SIG-M5 treated with dmso at 0.1 percent for 504 hours (cell line): ENCODE results near the gene TBX6.
A peak's percentile ranks its signal among the peaks of the same experiment; 100 is the strongest.
"Not testable (repeated sequence)": the region's sequence is repeated elsewhere in the genome, so short reads cannot be mapped to it uniquely, and the experiment has no call there.

Experiments used
- DNase-seq: peaks from one replicate; lab custom pipeline; 2025; ENCODE audit not compliant: unreplicated experiment; lab: John Stamatoyannopoulos, UW

TBX6 gene, protein sequence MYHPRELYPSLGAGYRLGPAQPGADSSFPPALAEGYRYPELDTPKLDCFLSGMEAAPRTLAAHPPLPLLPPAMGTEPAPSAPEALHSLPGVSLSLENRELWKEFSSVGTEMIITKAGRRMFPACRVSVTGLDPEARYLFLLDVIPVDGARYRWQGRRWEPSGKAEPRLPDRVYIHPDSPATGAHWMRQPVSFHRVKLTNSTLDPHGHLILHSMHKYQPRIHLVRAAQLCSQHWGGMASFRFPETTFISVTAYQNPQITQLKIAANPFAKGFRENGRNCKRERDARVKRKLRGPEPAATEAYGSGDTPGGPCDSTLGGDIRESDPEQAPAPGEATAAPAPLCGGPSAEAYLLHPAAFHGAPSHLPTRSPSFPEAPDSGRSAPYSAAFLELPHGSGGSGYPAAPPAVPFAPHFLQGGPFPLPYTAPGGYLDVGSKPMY

DNA sequence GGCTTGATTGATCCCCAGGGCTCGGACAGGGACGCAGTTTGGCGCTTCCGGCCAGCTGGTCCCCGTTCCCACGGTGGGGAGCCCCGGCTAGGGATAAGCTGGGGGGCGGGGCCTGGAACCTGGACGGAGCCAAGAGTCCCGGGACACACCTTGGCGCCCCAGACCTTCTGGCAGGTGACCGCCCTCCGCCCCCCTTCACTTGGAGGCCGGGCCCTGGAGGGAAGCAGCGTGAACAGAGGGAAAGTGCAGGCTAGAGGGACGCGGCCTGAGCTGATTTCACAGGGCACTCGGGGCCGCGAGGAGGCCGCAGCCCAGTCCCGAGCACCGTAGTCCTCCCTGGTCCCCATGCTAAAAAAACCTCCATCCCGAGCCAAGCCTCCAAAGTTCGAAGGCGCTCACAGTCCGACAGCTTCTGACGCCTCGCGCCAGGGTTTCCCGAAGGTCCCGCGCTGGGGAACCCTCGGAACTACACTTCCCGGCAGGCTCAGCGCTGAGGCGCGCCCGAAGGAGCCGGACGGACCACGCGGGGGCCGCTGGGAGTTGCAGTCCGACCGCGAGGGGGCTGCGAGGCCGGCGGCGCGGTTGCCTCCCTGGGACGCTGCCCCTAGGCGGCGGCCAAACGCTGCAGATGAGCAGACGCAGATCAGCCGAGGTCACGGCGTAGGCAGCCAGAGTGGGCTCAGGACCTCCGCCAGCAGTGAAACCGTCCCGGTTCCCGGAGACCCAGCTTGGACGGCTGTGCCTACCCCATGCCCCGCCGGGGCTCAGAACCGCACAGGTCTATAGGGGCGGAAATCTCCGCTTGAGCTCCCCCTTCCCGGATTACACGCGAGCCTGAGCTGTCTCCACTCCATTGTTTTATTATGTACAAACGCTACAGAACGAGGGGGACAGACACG lies at the start of gene TBX6:
Gene TBX6 (minus strand): TSS at position 451 of the 899 bp plus-strand sequence. CDS start 731 bp downstream, outside the sequence.
- DNase-seq, result peak; percentile 89

DNA sequence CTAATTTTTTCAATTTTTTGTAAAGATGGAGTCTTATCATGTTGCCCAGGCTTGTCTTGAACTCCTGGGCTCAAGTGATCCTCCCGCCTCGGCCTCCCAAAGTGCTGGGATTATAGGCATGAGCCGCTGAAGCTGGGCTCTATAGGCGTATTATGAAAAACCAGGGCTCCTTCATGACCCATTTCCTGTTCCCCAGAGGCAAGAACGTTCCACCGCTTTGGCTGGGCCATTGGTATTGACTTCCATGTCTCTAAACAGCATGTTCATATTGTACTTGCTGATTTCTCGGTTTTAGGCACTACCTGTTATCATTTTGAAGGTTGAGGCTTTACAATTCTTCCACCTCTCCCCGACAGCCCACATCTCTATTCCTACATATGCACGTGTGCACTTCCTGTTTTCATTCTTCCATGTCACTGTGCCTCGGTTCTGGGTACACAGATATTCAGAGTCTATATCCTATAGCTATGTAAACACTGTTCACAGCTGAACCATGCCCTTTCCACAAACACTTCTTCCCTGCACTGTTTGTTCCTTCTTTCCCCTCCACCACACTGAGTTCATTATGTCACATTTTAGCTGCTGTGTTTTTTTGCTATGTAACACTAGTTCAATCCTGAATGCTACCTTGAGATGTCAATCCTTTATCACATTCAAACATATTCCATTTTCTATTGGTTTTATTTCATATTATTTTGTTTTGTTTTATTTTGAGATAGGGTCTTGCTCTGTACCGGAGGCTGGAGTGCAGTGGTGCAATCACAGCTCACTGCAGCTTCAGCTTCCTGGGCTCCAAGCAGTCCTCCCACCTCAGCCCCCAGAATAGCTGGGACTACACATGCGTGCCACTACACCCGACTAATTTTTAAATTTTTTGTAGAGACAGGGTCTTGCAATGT lies 48.1 kb upstream of the TBX6 start:
- peak; percentile 37 for DNase-seq

DNA sequence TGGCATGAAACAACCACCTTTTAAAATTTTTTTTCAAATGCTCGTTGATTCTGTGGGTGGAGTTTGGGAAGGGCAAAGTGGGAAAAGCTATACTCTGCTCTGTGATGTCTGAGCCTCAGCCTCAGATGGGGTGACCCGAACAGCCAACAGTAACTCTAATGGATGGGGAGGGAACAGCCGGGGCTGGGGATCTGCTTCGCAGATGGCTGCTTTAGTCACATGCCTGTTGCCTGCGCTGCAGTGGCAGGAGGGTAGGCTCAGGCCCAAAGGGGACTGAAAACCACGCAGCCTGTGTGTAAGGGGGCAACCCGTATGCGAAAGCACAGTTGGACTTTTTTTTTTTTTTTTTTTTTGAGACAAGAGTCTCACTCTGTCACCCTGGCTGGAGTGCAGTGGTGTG lies 46.2 kb upstream of the TBX6 start:
- DNase-seq, result no peak

DNA sequence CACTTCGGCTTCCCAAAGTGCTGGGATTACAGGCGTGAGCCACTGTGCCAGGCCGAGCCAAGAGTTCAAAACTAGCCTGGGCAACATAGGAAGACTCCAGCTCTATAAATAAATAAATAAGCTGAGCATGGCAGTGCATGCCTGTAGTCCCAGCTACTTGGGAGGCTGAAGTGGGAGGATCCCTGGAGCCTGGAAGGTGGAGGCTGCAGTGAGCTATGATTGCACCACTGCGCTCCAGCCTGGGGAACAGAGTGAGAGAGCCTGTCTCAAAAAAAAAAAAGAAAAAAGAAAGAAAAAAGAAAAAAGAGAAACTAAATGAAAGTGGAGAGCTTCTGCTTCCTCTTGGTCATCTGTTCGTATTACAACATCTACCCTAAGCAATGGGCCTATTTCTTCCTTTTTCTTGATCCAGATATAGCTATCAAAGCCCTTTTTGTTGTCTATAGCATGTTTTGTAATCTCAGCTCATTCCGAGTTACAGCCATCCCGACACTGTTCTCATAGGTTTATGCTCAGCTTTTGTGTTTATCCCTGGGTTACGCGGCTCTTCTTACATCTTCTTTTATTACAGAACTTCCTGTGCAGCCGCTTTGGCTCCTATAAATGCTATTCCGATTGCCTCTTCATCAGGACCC lies 45.4 kb upstream of the TBX6 start:
- peak; percentile 95 for DNase-seq

DNA sequence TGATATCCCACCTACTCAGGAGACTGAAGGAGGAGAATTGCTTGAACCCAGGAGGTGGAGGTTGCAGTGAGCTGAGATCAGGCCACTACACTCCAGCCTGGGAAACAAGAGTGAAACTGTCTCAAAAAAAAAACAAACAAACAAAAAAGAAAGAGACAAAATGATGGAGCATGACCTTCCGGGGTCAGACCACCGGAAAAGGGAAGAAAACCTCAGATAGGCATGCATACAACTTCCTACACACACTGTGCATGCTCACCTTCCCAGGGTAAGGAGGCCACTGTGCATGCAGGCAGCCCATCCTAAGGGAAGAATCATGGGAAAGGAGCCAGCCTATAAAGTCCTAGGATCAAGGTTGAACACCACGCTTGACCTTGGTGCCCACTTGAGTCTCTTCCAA lies 40.9 kb upstream of the TBX6 start:
- no peak for DNase-seq

DNA sequence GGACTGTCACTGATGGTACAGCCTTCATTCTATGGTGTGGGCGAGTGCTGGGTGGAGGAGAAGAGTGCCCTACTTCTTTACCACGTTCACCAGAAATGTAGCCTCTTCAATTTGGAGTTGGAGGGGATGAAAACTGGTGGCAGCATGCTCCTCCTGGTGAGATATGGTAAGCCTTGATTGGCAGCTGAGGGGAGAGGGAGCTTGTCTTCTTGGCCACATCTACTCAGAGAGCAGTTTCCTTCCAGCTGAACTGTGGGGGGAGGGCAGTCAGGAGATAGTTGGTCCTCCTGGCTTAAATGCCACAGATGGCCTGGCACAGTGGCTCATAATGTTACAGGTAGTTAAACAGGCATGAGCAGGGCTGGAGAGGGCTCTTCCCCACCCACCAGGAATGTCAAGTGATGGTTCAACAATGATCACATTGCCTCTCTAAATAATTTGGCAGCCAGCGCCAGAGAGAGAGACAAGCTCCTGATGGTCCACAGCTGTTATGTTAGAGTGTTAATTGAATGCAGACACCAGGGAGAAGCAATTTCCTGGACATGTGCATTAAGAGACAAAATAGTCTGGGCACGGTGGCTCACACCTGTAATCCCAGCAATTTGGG lies 40.2 kb upstream of the TBX6 start:
- no peak for DNase-seq

DNA sequence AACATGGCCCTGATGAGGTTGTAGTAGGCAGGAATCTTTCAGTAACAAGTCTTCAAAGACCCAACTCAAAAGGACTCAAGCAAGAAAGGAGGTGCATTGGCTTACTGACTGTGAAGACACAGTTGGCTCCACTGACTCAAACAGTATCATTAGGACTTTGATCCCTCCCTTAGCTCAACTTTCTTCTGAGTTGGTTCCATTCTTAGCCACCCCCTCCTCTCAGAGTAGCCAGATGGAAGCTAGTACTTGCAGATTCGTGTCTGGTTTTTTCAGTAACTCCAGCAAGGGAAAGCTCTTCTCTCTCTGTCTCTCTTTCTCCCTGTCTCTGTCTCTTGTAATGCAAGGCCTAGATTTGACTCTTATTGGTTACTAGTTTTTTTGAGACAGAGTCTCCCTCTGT lies 36.3 kb upstream of the TBX6 start:
- DNase-seq, result no peak

DNA sequence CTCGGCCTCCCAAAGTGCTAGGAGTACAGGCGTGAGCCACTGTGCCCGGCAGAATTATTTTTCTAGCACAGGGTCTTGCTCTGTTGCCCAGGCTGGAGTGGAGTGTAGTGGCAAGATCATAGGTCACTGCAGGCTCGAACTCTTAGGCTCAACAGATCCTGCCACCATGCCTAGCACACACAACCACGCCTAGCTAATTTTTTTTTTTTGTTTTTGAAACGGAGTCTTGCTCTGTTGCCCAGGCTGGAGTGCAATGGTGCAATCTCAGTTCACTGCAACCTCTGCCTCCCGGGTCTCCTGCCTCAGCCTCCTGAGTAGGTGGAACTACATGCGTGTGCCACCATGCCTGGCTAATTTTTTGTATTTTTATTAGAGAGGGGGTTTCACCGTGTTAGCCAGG lies 34.0 kb upstream of the TBX6 start:
- not testable (repeated sequence) for DNase-seq

DNA sequence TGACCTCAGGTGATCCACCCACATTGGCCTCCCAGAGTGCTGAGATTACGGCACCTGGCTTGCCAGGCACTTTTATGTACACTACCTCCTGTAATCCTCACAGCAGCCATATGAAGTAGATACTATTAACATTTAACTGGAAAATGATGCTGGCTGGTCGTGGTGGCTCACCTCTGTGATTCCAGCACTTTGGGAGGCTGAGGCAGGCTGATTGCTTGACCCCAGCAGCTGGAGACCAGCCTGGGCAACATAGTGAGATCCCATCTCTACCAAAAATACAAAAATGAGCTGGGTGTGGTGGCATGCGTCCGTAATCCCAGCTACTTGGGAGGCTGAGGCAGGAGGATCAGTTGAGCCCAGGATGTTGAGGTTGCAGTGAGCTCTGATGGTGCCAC lies 33.3 kb upstream of the TBX6 start:
- no peak for DNase-seq

DNA sequence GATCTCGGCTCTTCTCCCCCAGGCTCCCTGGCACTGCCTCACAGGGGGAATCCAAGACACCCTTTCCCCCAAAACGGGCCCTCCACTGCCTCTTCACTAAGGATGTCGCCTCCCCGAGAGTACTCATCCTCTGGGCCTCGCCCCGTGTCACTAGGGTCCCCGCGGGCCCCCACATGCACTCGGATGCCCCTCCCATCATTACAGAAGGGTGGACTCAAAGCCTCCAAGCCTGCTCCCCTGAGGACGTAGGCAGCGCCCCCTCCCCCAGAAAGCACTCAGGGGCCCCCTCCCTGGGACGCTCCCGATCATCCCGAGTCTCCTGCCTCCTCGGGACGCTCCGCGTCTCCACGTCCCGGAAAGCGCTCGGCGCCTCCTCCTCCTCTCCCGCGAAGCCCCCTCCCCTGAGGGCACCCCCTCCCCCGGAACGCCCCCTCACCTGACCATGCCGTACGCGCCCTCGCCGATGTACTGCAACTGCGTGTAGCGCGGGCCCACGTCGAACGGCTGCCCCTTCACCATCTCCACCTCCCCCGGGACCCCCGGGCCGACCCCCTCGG lies 31.0 kb upstream of the TBX6 start:
- no peak for DNase-seq

DNA sequence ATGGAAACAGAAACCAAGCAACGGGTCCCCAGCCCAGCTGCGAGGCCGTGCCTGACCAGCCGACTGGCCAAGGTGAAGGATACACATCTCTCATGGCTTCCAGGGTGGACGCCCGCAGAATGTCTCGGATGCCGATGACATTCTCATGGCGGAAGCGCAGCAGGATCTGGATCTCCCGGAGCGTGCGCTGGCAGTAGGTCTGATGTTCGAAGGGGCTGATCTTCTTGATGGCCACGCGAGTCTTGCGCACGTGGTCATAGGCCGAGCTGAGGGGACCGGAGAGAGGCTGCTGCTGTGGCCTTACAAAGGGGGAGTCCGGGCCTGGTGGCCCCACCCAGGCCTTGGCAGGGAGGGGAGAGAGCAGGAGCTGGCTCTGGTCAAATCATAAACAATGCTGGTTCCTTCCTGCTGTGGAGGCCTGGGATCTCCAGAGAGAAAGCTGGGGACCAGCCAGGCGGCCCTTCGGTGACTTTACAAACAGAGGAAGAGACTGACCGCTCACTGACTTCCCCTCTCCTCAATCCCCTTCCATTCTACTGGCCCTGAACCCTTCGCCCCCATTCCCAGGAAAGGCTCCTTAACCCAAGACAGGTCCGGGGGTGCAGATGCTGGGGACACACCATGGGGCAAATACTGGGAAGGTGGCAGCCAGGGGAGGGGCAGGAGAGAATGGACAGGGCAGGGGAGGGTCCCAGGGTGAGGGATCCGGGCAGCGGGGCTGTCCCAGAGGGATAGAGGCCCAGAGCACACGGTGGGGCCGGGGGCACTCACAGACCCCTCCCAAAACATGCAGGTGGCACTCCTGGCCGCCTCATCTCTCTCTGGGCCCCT lies 30.2 kb upstream of the TBX6 start:
- DNase-seq, result no peak

DNA sequence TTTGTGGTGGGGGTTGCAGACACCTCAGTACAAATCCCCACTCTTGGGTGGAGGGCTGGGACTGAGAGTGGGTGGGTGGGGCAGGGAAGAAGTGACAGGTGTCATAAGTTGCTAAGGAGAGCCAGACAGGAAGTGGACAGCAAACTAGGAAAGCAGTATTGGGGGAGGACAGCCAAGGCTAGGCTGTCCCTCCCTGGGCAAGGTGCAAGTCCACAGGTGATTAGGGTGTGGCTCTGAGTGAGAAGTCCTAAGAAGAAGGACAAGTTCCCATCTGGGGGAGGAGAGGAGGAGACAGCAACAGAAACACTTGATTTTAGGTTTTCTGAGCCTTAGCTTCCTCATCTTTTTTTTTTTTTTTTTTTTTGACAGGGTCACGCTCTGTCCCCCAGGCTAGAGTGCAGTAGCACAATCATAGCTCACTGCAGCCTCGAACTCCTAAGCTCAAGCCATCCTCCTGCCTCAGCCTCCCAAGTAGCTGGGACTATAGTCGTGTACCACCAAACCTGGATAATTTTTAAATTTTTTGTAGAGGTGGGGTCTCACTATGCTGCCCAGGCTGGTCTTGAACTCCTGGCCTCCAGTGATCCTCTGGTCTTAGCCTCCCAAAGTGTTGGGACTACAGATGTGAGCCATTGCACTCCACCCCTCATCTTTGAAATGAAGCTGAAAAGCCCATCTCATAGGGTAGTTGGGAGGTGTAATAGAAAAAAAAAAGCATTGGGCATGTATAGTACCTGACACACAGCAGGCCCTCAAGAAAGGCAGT lies 28.8 kb upstream of the TBX6 start:
- DNase-seq, result no peak

DNA sequence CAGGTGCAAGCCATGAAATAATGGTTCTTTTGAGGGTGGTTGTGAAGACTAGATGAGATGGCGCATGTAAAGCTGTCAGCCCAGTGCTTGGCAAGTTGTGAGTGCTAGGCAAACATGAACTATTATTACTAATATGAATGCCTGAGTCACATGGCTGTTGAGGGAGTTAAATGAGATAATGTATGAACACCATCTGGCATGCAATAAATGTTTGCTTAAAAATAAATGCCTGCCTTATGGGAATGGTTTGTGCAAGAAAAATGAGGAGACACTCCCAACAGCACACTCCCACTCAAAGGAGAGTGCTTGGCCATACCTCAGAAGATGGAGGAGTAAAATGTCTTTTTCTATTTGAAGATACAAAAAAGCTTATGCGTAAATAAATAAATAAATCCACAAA lies 27.7 kb upstream of the TBX6 start:
- DNase-seq, result no peak

DNA sequence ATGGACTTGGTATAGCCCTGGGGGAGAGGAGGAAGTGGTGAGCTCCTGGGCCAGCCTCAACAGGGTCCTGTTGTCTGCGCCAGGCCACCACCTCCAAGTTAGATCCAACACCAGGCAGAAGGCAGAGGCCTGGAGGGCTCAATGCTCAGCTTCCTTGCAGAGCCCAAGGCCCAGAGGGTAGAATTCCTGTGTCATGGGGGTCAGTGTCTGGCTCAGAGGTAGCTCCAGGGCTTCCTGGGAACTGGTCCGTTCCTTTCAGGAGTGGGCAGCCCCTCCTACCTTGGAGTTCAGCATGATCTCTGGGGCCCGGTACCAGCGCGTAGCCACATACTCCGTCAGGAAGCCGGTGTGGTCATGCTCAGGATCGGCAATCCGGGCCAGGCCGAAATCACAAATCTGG lies 26.0 kb upstream of the TBX6 start:
- no peak for DNase-seq

DNA sequence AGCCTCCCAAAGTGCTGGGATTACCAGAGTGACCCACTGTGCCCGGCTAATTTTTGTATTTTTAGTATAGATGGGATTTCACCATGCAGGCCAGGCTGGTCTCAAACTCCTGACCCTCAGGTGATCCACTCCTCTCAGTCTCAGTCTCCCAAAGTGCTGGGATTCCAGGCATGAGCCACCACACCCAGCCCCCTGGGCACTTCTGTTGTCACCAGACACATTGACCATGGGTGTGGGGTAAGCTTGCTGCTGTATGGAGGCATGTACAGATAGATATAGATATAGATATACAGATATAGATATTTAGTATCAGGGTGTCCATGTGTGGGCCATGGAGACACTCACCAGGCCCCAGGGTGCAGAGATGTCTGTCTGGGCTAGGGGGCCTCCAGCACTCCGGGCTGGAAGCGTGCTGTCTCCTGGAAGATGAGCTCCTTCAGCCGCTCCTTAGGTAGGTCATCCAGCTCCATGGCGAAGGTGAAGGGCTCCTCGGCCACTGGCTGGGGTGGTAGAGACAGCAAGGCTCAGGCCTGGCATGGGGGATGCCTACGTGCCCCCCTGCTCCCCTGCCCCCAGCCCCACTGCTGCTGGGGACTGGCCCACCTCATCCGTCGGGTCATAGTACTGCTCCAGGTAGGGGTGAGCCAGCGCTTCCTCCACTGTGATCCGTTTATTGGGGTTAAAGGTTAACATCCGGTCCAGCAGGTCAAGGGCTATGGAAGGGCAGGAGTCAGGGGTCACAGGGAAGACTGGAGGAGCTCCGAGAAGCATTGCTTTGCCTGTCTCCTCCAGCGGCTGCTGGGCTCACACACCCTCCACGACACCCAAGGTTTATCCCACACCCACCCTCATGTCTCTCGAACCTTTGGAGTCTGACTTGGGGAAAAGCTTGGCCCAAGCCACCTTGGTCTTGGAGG lies 24.8 kb upstream of the TBX6 start:
- no peak for DNase-seq

DNA sequence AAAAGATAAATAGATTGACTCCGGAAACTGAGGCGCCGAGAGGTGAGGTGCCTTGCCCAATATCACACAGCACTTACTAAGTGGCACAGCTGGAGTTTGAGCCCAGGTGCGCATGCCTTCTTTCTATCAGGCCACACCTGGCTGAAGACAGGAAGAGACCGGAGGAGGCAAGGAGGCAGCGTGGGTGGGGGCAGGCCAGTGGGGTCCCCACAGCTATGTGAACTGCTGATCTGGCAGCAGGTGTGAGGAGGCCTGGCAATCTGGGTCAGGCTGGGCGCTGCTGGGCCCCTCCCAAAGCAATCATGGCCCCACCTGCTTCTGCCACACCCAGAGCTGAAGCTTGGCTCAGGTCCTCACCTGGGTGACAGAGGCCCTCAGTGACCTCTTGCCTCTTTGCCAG lies 23.5 kb upstream of the TBX6 start:
- DNase-seq, result no peak

DNA sequence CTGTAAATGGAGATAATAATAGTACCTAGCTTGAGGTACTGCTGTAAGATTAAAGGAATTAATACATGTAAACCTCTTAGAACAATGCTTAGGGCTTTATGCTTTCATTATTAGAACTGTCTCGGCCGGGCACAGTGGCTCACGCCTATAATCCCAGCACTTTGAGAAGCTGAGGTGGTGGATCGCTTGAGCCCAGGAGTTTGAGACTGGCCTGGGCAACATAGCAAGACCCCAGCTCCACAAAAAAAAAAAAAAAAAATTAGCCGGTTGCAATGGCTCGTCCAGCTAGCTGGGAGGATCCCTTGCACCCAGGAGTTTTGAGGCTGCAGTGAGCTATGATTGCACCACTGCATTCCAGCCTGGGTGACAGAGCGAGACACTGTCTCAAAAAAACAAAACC lies 23.1 kb upstream of the TBX6 start:
- DNase-seq, result not testable (repeated sequence)
